Gastrocnemius medialis (tissue), 4 donors: ENCODE results near the gene IP6K3. TPM values are rescaled to one million over a fixed set of nuclear protein-coding genes. Genes with fewer than 3 reads are reported as not detected.

ENCODE experiments used
- ATAC-seq, 2 donors: fragments of 150-250 bp; one replicate each; pipeline ENCODE4 v1.9.1; 2016
- DNase-seq, 2 donors: peaks; one replicate each; pipeline ENCODE4 v3.0.0-alpha.2; 2019
- H3K27ac ChIP-seq, 4 donors: fragments of 200-600 bp; sonication (generic); 1 replicate in 1 of 4; 2 replicates in 3 of 4; pipeline ENCODE4 v1.5.1; 2016 to 2018; ENCODE audit warnings: mild to moderate bottlenecking in 2 of 4, moderate library complexity in 1 of 4
- H3K27me3 ChIP-seq, 3 donors: fragments of 200-600 bp; sonication (generic) in 2 of 3; 1 replicate in 1 of 3; 2 replicates in 2 of 3; pipeline versions ENCODE4 v1.5.1 to v1.6.0; 2016 to 2019; ENCODE audit warnings: mild to moderate bottlenecking in 1 of 3, moderate library complexity in 1 of 3
- H3K36me3 ChIP-seq, 2 donors: fragments of 200-600 bp; sonication (generic) in 1 of 2; one replicate each; pipeline ENCODE4 v1.5.1; 2017 to 2018
- H3K4me1 ChIP-seq, 2 donors: fragments of 200-600 bp; sonication (generic) in 1 of 2; one replicate each; pipeline ENCODE4 v1.5.1; 2016 to 2017; ENCODE audit warnings: mild to moderate bottlenecking in 2 of 2
- H3K4me3 ChIP-seq, 4 donors: fragments of 200-600 bp; sonication (generic) in 3 of 4; 1 replicate in 1 of 4; 2 replicates in 3 of 4; pipeline ENCODE4 v1.5.1; 2016 to 2019; ENCODE audit warnings: mild to moderate bottlenecking in 2 of 4
- H3K9me3 ChIP-seq, 3 donors: fragments of 200-600 bp; sonication (generic) in 2 of 3; 1 replicate in 1 of 3; 2 replicates in 2 of 3; pipeline ENCODE4 v1.5.1; 2016 to 2019
- POLR2A ChIP-seq, 2 donors: fragments of 450-650 bp; IDR thresholded peaks; one replicate each; pipeline ENCODE4 v1.6.1; 2017; ENCODE audit warnings: antibody characterized with exemption in 2 of 2, mild to moderate bottlenecking in 2 of 2, moderate library complexity in 2 of 2
- in situ Hi-C, 4 donors: fragments of 200-750 bp; cut with MboI; loops; one replicate each; pipeline versions ENCODE4 v1.15.0 to v1.8.0; 2017; ENCODE audit warnings: low sequenced_read_pairs in 4 of 4
- intact Hi-C: fragments of 100-400 bp; cut with DNase I; formaldehyde crosslinking; loops from one replicate; pipeline ENCODE4 v1.15.1; 2023; ENCODE audit warnings: low total_unique reads
- total RNA-seq, 4 donors: library from RNA; depleted of rRNA; stranded (reverse); fragments of >200 nt; gene quantifications; one replicate each; pipeline versions ENCODE4 v1.1.0 to v1.2.3, GENCODE V29; 2016
- TF ChIP-seq, protein P1 (sequence below), 5 experiments: fragments of 450-650 bp in 3 of 5; fragments of 200-600 bp in 2 of 5; sonication (generic) in 2 of 5; IDR thresholded peaks in 4 of 5; conservative IDR thresholded peaks in 1 of 5; 1 replicate in 4 of 5; 2 replicates in 1 of 5; pipeline ENCODE4 v1.5.1; 2016 to 2019; ENCODE audit warnings: antibody characterized with exemption in 5 of 5, mild to moderate bottlenecking in 3 of 5, moderate library complexity in 3 of 5

The IP6K3 gene
- total RNA-seq, 4 donors from 2014 or later: 287 to 570 (median 348) TPM

DNA sequence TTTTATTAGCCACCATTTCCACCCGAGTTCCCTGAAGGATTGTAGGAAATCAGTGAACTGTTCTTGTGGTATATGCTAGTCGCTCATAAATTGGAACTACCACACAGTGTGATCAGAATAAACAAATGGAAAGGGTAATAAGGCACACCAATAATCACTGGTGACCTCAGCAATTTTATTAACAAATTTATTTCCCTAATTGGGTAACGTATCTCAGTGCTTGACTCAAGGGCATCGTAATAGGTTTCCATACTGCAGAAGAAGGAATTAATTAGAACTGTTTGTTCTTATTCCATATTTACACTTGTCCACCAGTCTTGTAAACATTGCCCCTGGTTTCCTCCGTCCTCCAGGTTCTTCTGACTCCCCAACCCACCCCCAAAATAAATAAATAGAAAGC lies 25.2 kb downstream of the IP6K3 start:
- intact Hi-C loops (loop anchor here (10.0 kb wide), 1 partner anchor 407 kb away; the partner anchor contains the start of genes TAPBP and ZBTB22), in situ Hi-C loops (no loop called here)
- ATAC-seq: no peak
- peaks cover 9 to 14% of the 10 kb centered on the region in 2 donors for H3K4me1 ChIP-seq
- H3K9me3 ChIP-seq: no peaks in the 10 kb centered on the region
- peak overlapping the region; percentile 76 to 100 (median 99) for H3K27ac ChIP-seq
- no peaks in the 10 kb centered on the region for H3K27me3 ChIP-seq
- TF ChIP-seq, protein P1, sequence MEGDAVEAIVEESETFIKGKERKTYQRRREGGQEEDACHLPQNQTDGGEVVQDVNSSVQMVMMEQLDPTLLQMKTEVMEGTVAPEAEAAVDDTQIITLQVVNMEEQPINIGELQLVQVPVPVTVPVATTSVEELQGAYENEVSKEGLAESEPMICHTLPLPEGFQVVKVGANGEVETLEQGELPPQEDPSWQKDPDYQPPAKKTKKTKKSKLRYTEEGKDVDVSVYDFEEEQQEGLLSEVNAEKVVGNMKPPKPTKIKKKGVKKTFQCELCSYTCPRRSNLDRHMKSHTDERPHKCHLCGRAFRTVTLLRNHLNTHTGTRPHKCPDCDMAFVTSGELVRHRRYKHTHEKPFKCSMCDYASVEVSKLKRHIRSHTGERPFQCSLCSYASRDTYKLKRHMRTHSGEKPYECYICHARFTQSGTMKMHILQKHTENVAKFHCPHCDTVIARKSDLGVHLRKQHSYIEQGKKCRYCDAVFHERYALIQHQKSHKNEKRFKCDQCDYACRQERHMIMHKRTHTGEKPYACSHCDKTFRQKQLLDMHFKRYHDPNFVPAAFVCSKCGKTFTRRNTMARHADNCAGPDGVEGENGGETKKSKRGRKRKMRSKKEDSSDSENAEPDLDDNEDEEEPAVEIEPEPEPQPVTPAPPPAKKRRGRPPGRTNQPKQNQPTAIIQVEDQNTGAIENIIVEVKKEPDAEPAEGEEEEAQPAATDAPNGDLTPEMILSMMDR (IDR thresholded peaks at IDR 0.05 in 4 of 5, conservative IDR thresholded peaks at IDR 0.05 in 1 of 5): no peak
- TF ChIP-seq POLR2A (IDR thresholded peaks at IDR 0.05): no peak
- H3K4me3 ChIP-seq: no peak overlapping the region
- DNase-seq: no peak
- H3K36me3 ChIP-seq: peaks cover 0 to 35% of the 10 kb centered on the region in 2 donors

DNA sequence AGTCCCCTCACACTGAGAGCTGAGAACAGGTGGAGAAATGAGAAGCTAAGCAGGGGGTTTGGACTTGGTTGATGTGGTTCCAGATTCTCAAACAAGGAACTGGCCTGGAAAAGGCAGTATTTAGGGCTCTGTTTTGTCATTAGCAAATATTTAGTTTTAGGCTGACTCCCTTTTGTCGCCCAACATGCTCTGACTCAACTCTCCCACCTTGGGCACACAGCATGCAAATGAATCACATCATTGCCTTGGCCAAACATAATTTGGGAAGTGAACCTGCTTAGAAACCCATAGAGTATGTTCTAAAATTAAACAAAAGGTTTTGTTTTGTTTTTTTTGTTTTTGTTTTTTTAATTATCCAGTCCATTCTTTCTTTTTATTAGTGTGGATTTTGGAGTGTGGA lies 25.7 kb downstream of the IP6K3 start:
- no peaks in the 10 kb centered on the region for H3K27me3 ChIP-seq
- in situ Hi-C loops: no loop called here
- ATAC-seq: peak in 1 of 2 donors; percentile 5
- H3K27ac ChIP-seq: peak overlapping the region; percentile 76 to 100 (median 99)
- no peak for DNase-seq
- H3K9me3 ChIP-seq: no peaks in the 10 kb centered on the region
- H3K4me1 ChIP-seq: peaks cover 8 to 13% of the 10 kb centered on the region in 2 donors
- H3K36me3 ChIP-seq: peaks cover 0 to 29% of the 10 kb centered on the region in 2 donors
- no peak overlapping the region for H3K4me3 ChIP-seq
- TF ChIP-seq, protein P1 (IDR thresholded peaks at IDR 0.05 in 4 of 5, conservative IDR thresholded peaks at IDR 0.05 in 1 of 5): no peak
- TF ChIP-seq POLR2A (IDR thresholded peaks at IDR 0.05): no peak
- intact Hi-C loops: loop anchor here (10.0 kb wide), 1 partner anchor 406 kb away; the partner anchor contains the start of genes TAPBP and ZBTB22

DNA sequence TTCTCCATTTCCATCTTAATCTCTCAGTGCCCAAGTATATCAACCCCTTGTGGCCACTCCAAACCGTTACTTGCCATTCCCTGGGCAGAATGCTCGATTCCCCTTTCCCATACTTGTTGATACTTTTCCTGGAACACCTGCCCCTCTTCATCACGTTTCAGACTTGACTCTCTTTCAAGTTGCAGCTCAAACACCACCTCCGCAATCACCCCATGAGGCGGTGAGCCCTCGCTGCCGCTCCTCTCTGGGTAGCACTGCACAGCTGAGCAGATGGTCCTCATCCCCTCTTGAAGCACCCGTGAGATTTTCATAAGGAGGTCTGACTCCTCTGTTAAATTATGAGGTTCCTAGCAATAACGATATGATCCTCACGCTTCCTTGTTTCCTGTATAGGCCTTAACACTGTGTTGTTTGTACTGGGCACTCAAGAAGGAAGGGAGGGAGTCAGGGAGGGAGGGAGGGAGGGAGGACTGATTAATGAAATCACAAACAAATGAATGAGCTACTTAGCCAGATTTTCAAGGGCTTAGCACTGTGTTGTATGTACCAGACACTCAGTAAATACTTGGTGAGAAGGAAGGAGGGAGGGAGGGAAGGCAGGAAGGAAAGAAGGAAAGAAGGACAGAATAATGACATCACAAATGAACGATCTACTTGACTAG lies 27.2 kb downstream of the IP6K3 start:
- intact Hi-C loops: loop anchor here (1.0 kb wide), 1 partner anchor 32 kb away; no protein-coding TSS in a partner anchor
- Histone ChIP-seq H3K9me3 (no peaks in the 10 kb centered on the region), H3K27ac (peak overlapping the region; percentile 76 to 100 (median 99)), H3K36me3 (peaks cover 0 to 20% of the 10 kb centered on the region in 2 donors), H3K4me3 (no peak overlapping the region), H3K27me3 (no peaks in the 10 kb centered on the region), H3K4me1 (peaks cover 7 to 8% of the 10 kb centered on the region in 2 donors)
- in situ Hi-C loops: loop anchor here in 1 of 4 donors (5.0 kb wide), 1 partner anchor 43 kb away; no protein-coding TSS in a partner anchor
- TF ChIP-seq, protein P1 (IDR thresholded peaks at IDR 0.05 in 4 of 5, conservative IDR thresholded peaks at IDR 0.05 in 1 of 5): no peak
- no peak for TF ChIP-seq POLR2A (IDR thresholded peaks at IDR 0.05)
- ATAC-seq (peak; percentile 19 to 27), DNase-seq (peak in 1 of 2 donors; percentile 56)

DNA sequence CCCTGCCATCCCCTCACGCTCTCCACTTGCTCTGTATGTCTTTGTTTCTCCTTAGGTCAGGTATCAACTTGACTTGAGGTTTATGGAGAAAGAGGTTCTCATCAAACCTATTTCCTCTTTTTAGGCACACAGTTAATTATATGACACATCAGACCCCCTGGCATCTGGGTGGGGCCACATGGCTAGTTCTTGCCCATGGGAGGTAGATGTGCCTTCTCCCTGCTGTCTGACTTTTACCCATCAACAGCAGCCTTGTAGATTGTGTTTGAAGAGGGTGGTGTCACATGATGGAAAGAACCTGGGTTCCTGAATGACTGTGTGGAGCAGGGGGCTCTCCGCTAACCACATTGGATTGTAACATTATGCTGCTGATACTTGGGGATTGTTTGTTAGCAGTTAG lies 28.0 kb downstream of the IP6K3 start:
- in situ Hi-C loops: loop anchor here in 1 of 4 donors (5.0 kb wide), 1 partner anchor 44 kb away; no protein-coding TSS in a partner anchor
- ATAC-seq: peak; percentile 5 to 7
- H3K9me3 ChIP-seq: no peaks in the 10 kb centered on the region

More for the DNA sequence above, 28.0 kb downstream of the IP6K3 start:
- Histone ChIP-seq H3K27me3 (no peaks in the 10 kb centered on the region), H3K36me3 (peaks cover 0 to 20% of the 10 kb centered on the region in 2 donors), H3K27ac (peak overlapping the region; percentile 76 to 100 (median 99)), H3K4me3 (no peak overlapping the region), H3K4me1 (peaks cover 7 to 8% of the 10 kb centered on the region in 2 donors)
- TF ChIP-seq, protein P1 (IDR thresholded peaks at IDR 0.05 in 4 of 5, conservative IDR thresholded peaks at IDR 0.05 in 1 of 5): no peak
- no peak for TF ChIP-seq POLR2A (IDR thresholded peaks at IDR 0.05)
- DNase-seq: no peak
- intact Hi-C loops: loop anchor here (1.0 kb wide), 1 partner anchor 33 kb away; no protein-coding TSS in a partner anchor
